ENCODE data around the gene PDIK1L. TPM values are rescaled to one million over a fixed set of nuclear protein-coding genes. Genes with fewer than 3 reads are reported as not detected.

PDIK1L gene
- total RNA-seq, 1 donor = 6.5 TPM

GRCh38 chr1:26148887-26149286 lies 37.3 kb downstream of the PDIK1L start:
- Histone ChIP-seq H3K27ac (ENCODE audit: low read depth, low read length) (no peak overlapping the region), H3K4me2 (ENCODE audit: insufficient read depth, low read length) (no peak overlapping the region), H3K27me3 (ENCODE audit: insufficient read depth, low read length) (peaks cover 29% of the 10 kb centered on the region), H3K4me1 (ENCODE audit: insufficient read depth, low read length) (no peaks in the 10 kb centered on the region), H3K36me3 (ENCODE audit: insufficient read depth, low read length) (no peaks in the 10 kb centered on the region), H3K79me2 (ENCODE audit: insufficient read depth, low read length) (no peaks in the 10 kb centered on the region), H3K9me3 (ENCODE audit: low read depth, low read length) (no peaks in the 10 kb centered on the region), H3K4me3 (ENCODE audit: insufficient read depth, low read length) (no peak overlapping the region), H4K20me1 (ENCODE audit: insufficient read depth, low read length) (no peaks in the 10 kb centered on the region), H2AFZ (ENCODE audit: low read length) (no peak overlapping the region)
- no peak for TF ChIP-seq CTCF (IDR thresholded peaks at IDR 0.05; ENCODE audit: extremely low read depth, low read depth, low read length)
- no peak for DNase-seq (ENCODE audit: insufficient read length, low spot score, missing footprints)

- H3K4me1 ChIP-seq (ENCODE audit: insufficient read depth, low read length) = no peaks in the 10 kb centered on the region
- no peaks in the 10 kb centered on the region for H3K36me3 ChIP-seq (ENCODE audit: insufficient read depth, low read length)
- no peaks in the 10 kb centered on the region for H3K9me3 ChIP-seq (ENCODE audit: low read depth, low read length)
- H3K4me3 ChIP-seq (ENCODE audit: insufficient read depth, low read length) = no peak overlapping the region
- H3K27ac ChIP-seq (ENCODE audit: low read depth, low read length) = no peak overlapping the region
- H4K20me1 ChIP-seq (ENCODE audit: insufficient read depth, low read length) = no peaks in the 10 kb centered on the region
- no peak for TF ChIP-seq CTCF (IDR thresholded peaks at IDR 0.05; ENCODE audit: extremely low read depth, low read depth, low read length)
- no peak for DNase-seq (ENCODE audit: insufficient read length, low spot score, missing footprints)
- H2AFZ ChIP-seq (ENCODE audit: low read length) = no peak overlapping the region
- H3K79me2 ChIP-seq (ENCODE audit: insufficient read depth, low read length) = no peaks in the 10 kb centered on the region
- H3K27me3 ChIP-seq (ENCODE audit: insufficient read depth, low read length) = peaks cover 40% of the 10 kb centered on the region
- H3K4me2 ChIP-seq (ENCODE audit: insufficient read depth, low read length) = no peak overlapping the region
These were observed 42.4 kb downstream of the PDIK1L start for GRCh38 chr1:26153966-26154532.

DNA sequence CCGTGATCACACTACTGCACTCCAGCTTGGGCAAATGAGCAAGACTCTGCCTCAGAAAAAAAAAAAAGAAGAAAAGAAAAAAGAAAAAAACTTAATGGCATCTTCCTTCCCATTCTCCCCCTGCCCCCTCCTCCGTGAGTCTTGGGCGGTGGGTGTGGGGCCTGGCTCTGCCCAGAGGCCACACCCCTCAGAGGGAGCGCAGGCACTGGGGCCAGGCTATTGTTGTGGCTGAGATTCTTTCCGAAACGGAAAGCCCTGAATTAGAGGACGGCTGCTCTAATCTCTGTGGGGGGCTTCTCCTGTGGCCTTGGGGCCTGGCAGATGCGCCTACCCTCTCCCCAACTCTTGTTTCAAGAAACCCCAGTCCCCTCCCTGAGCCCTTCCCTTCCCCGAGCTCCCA lies 43.1 kb downstream of the PDIK1L start:
- Histone ChIP-seq H3K4me2 (ENCODE audit: insufficient read depth, low read length) (no peak overlapping the region), H2AFZ (ENCODE audit: low read length) (no peak overlapping the region), H3K27me3 (ENCODE audit: insufficient read depth, low read length) (peaks cover 33% of the 10 kb centered on the region), H3K4me3 (ENCODE audit: insufficient read depth, low read length) (no peak overlapping the region), H3K4me1 (ENCODE audit: insufficient read depth, low read length) (no peaks in the 10 kb centered on the region), H3K9me3 (ENCODE audit: low read depth, low read length) (no peaks in the 10 kb centered on the region), H3K36me3 (ENCODE audit: insufficient read depth, low read length) (no peaks in the 10 kb centered on the region), H3K79me2 (ENCODE audit: insufficient read depth, low read length) (no peaks in the 10 kb centered on the region), H4K20me1 (ENCODE audit: insufficient read depth, low read length) (no peaks in the 10 kb centered on the region), H3K27ac (ENCODE audit: low read depth, low read length) (no peak overlapping the region)
- TF ChIP-seq CTCF (IDR thresholded peaks at IDR 0.05; ENCODE audit: extremely low read depth, low read depth, low read length) = no peak
- no peak for DNase-seq (ENCODE audit: insufficient read length, low spot score, missing footprints)

- no peak overlapping the region for H3K27ac ChIP-seq (ENCODE audit: low read depth, low read length)
These were observed 44.0 kb downstream of the PDIK1L start for GRCh38 chr1:26155370-26156284.

More at GRCh38 chr1:26155370-26156284, 44.0 kb downstream of the PDIK1L start:
- Histone ChIP-seq H2AFZ (ENCODE audit: low read length) (no peak overlapping the region), H3K27me3 (ENCODE audit: insufficient read depth, low read length) (peaks cover 32% of the 10 kb centered on the region), H3K4me1 (ENCODE audit: insufficient read depth, low read length) (no peaks in the 10 kb centered on the region), H3K9me3 (ENCODE audit: low read depth, low read length) (no peaks in the 10 kb centered on the region), H3K4me3 (ENCODE audit: insufficient read depth, low read length) (no peak overlapping the region), H3K79me2 (ENCODE audit: insufficient read depth, low read length) (no peaks in the 10 kb centered on the region), H3K4me2 (ENCODE audit: insufficient read depth, low read length) (no peak overlapping the region), H3K36me3 (ENCODE audit: insufficient read depth, low read length) (no peaks in the 10 kb centered on the region), H4K20me1 (ENCODE audit: insufficient read depth, low read length) (no peaks in the 10 kb centered on the region)
- no peak for TF ChIP-seq CTCF (IDR thresholded peaks at IDR 0.05; ENCODE audit: extremely low read depth, low read depth, low read length)
- DNase-seq (ENCODE audit: insufficient read length, low spot score, missing footprints) = peak; percentile 72

Measured in osteoblast (primary cell).